GM19372 (cell line): ENCODE results near the gene ADM5.
"Not testable (repeated sequence)": the region's sequence is repeated elsewhere in the genome, so short reads cannot be mapped to it uniquely, and the experiment has no call there.

Experiments used
- ATAC-seq: cut with Tn5 transposase; IDR thresholded peaks from one replicate; pipeline ENCODE4 v1.9.1; 2021; ENCODE audit warnings: mild to moderate bottlenecking, low read depth, moderate library complexity; ENCODE audit not compliant: unreplicated experiment

The ADM5 gene

GRCh38 chr19:49696865-49697264 lies 7.5 kb downstream of the ADM5 start:
- ATAC-seq: no peak

GRCh38 chr19:49699364-49699763 lies 10.0 kb downstream of the ADM5 start:
- no peak for ATAC-seq

GRCh38 chr19:49700563-49700962 lies 11.2 kb downstream of the ADM5 start:
- no peak for ATAC-seq

- no peak for ATAC-seq
Measured at GRCh38 chr19:49701271-49701786, 11.9 kb downstream of the ADM5 start.

- ATAC-seq: no peak
Measured at GRCh38 chr19:49704888-49705642, 15.7 kb downstream of the ADM5 start.

- ATAC-seq: no peak
Measured at GRCh38 chr19:49705919-49706318, 16.5 kb downstream of the ADM5 start.

- ATAC-seq: no peak
Measured at GRCh38 chr19:49710372-49710951, 21.1 kb downstream of the ADM5 start.

GRCh38 chr19:49712397-49712859 lies 23.0 kb downstream of the ADM5 start:
- ATAC-seq: no peak

GRCh38 chr19:49713236-49713845 lies 23.9 kb downstream of the ADM5 start:
- ATAC-seq: no peak

GRCh38 chr19:49716154-49716553 lies 26.8 kb downstream of the ADM5 start:
- no peak for ATAC-seq

GRCh38 chr19:49718511-49718910 lies 29.1 kb downstream of the ADM5 start:
- ATAC-seq: no peak

- ATAC-seq: no peak
Measured at GRCh38 chr19:49718991-49719390, 29.6 kb downstream of the ADM5 start.

GRCh38 chr19:49719420-49719819 lies 30.0 kb downstream of the ADM5 start:
- ATAC-seq: not testable (repeated sequence)

- no peak for ATAC-seq
Measured at GRCh38 chr19:49727217-49728030, 38.0 kb downstream of the ADM5 start.

- ATAC-seq: no peak
Measured at GRCh38 chr19:49730166-49730565, 40.8 kb downstream of the ADM5 start.

- ATAC-seq: no peak
Measured at GRCh38 chr19:49738268-49738667, 48.9 kb downstream of the ADM5 start.

- no peak for ATAC-seq
Measured at GRCh38 chr19:49739098-49739497, 49.7 kb downstream of the ADM5 start.

- no peak for ATAC-seq
Measured at GRCh38 chr19:49739933-49740332, 50.5 kb downstream of the ADM5 start.
